Chondrocyte (in vitro differentiated cells): ENCODE measurements around the gene SUSD4. TPM values are rescaled to one million over a fixed set of nuclear protein-coding genes. Genes with fewer than 3 reads are reported as not detected.

Experiments
- DNase-seq: peaks from one replicate; pipeline ENCODE4 v3.0.0; 2021; ENCODE audit warnings: mixed read lengths, low spot score
- H3K27ac Mint-ChIP-seq: one replicate; pipeline ENCODE4 v1.8.0; 2021; ENCODE audit warnings: mild to moderate bottlenecking, moderate library complexity, mixed read lengths; ENCODE audit not compliant: unreplicated experiment
- H3K27me3 Mint-ChIP-seq: 2 replicates; pipeline ENCODE4 v1.8.0; 2021; ENCODE audit warnings: low read depth, mixed read lengths
- H3K36me3 Mint-ChIP-seq: 2 replicates; pipeline ENCODE4 v1.8.0; 2021; ENCODE audit warnings: low read depth, mixed read lengths
- H3K4me1 Mint-ChIP-seq: 2 replicates; pipeline ENCODE4 v1.8.0; 2021; ENCODE audit warnings: low read depth, mild to moderate bottlenecking, mixed read lengths
- H3K4me3 Mint-ChIP-seq: one replicate; pipeline ENCODE4 v1.8.0; 2021; ENCODE audit warnings: mild to moderate bottlenecking, moderate library complexity, mixed read lengths; ENCODE audit not compliant: unreplicated experiment
- H3K9me3 Mint-ChIP-seq: 2 replicates; pipeline ENCODE4 v1.8.0; 2021; ENCODE audit warnings: low read depth, mixed read lengths
- total RNA-seq: library from RNA; stranded (reverse); gene quantifications from 3 replicates; pipeline ENCODE4 v1.2.1, GENCODE V29; 2021
- TF ChIP-seq, protein P1 (sequence below): fragments of 200-600 bp; sonication (generic); IDR thresholded peaks from 2 replicates; pipeline ENCODE4 v1.5.0; 2021; ENCODE audit warnings: antibody characterized with exemption, mild to moderate bottlenecking, moderate library complexity

SUSD4 gene
- total RNA-seq, 1 donor from 2014 or later: 0.42 TPM

DNA sequence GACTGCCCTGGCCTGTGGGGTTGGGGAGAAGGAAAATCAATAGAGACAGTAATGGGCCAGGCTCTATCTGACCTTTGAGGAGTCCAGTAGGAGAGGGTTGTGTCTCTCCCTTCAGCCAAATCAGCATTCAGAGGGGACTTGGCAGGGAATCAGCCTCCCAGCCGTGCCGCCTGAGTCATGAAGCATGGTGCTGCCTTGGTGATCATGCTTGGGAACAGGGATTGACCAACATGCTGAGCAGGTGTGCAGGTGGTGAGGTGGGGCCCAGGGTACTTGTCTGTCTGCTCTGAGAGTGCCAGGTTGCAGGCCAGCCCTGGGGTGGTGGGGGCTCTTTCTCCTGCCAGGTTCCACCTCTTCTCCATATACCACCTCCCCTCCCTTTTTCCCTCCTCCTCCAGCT lies 162.0 kb downstream of the SUSD4 start:
- Mint-ChIP-seq H3K4me1 (no peaks in the 10 kb centered on the region), H3K27me3 (peaks cover 7% of the 10 kb centered on the region), H3K36me3 (no peaks in the 10 kb centered on the region), H3K9me3 (no peaks in the 10 kb centered on the region), H3K27ac (no peak overlapping the region), H3K4me3 (no peak overlapping the region)
- TF ChIP-seq, protein P1, sequence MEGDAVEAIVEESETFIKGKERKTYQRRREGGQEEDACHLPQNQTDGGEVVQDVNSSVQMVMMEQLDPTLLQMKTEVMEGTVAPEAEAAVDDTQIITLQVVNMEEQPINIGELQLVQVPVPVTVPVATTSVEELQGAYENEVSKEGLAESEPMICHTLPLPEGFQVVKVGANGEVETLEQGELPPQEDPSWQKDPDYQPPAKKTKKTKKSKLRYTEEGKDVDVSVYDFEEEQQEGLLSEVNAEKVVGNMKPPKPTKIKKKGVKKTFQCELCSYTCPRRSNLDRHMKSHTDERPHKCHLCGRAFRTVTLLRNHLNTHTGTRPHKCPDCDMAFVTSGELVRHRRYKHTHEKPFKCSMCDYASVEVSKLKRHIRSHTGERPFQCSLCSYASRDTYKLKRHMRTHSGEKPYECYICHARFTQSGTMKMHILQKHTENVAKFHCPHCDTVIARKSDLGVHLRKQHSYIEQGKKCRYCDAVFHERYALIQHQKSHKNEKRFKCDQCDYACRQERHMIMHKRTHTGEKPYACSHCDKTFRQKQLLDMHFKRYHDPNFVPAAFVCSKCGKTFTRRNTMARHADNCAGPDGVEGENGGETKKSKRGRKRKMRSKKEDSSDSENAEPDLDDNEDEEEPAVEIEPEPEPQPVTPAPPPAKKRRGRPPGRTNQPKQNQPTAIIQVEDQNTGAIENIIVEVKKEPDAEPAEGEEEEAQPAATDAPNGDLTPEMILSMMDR: no peak
- no peak for DNase-seq

DNA sequence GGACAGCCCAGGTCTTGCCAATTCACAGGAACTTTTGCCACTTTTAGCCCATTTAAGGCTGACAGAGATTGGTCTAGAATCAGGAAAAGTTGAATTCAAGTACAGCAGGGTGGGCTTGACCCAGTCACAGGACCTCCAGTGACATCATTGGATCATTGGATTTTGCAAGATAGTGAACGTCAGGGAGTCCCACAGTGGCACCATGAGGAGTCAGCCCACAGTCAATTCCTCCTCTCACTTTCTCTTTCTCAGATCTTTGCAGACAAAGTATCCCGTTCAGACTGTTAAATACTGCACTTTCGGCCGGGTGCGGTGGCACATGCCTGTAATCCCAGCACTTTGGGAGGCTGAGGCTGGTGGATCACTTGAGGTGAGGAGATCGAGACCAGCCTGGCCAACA lies 163.1 kb downstream of the SUSD4 start:
- H3K4me3 Mint-ChIP-seq: no peak overlapping the region
- DNase-seq: no peak
- no peaks in the 10 kb centered on the region for H3K9me3 Mint-ChIP-seq
- H3K4me1 Mint-ChIP-seq: no peaks in the 10 kb centered on the region
- TF ChIP-seq, protein P1: no peak
- no peak overlapping the region for H3K27ac Mint-ChIP-seq
- no peaks in the 10 kb centered on the region for H3K36me3 Mint-ChIP-seq
- H3K27me3 Mint-ChIP-seq: peaks cover 7% of the 10 kb centered on the region

DNA sequence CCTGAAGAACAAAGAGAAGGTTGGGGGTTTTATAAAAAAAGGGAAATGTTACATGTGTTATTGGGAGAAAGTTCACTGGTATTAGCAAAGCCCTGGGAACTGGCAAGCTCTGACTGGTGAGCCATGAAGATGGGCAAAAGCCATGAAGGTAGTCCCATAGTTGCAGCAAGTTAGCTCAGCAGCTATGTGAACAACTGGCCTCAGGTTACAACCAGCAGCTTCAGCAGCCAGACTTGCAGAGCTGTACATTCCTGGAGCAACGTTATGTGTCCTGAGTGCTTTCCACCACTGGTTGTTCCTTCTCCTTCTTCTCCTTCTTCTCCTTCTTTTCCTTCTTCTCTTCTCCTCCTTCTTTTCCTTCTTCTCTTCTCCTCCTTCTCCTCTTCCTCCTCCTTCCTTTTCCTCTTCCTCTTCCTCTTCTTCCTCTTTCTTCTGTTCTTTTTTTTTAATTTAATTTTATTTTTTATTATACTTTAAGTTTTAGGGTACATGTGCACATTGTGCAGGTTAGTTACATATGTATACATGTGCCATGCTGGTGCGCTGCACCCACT lies 164.8 kb downstream of the SUSD4 start:
- Mint-ChIP-seq H3K9me3 (no peaks in the 10 kb centered on the region), H3K4me1 (no peaks in the 10 kb centered on the region), H3K36me3 (no peaks in the 10 kb centered on the region), H3K4me3 (no peak overlapping the region), H3K27ac (no peak overlapping the region), H3K27me3 (peaks cover 7% of the 10 kb centered on the region)
- TF ChIP-seq, protein P1: no peak
- no peak for DNase-seq

DNA sequence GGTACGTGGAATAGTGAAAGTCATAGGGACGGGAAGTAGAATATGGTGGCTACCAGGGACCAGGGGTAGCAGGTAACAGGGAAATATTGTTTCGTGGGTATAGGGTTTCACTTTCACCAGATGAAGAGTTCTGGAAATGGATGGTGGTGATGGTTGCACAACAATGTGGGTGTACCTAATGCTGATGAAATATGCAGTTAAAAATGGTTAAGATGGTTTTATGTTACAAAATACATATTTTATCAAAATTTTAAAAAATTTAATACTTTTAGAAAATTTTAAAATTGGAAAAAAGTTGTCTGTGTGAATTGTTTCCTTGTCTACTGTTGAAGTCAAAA lies 165.4 kb downstream of the SUSD4 start:
- no peak overlapping the region for H3K4me3 Mint-ChIP-seq
- DNase-seq: no peak
- TF ChIP-seq, protein P1: no peak
- no peaks in the 10 kb centered on the region for H3K9me3 Mint-ChIP-seq
- peaks cover 7% of the 10 kb centered on the region for H3K27me3 Mint-ChIP-seq
- no peak overlapping the region for H3K27ac Mint-ChIP-seq
- no peaks in the 10 kb centered on the region for H3K4me1 Mint-ChIP-seq
- no peaks in the 10 kb centered on the region for H3K36me3 Mint-ChIP-seq

DNA sequence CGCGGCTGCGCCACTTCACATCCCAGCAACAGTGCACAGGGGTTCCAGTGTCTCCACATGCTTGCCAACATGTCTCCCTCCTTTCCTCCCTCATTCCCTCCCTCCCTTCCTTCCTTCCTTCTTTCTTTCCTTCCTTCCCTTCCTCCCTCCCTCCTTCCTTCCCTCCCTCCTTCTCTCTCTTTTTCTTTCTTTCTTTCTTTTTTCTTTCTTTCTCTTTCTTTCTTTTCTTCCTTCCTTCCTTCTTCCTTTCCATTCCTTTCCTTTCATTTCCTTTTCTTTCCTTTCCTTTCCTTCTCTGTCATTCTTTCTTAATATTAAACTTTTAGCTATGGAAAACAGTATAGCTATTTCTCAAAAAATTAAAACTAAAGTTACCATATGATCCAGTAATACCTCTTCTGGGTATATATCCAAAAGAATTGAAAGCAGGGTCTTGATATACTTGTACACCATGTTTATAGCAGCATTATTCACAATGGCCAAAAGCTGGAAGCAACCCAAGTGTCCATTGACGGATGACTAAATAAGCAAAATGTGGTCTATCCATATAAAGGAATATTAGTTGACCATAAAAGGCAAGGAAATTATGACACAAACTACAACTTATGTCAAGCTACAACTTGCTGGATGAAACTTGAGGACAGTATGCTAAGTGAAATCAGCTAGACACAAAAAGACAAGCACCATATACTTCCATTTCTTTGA lies 165.9 kb downstream of the SUSD4 start:
- H3K9me3 Mint-ChIP-seq: no peaks in the 10 kb centered on the region
- H3K4me3 Mint-ChIP-seq: no peak overlapping the region
- H3K27me3 Mint-ChIP-seq: peaks cover 7% of the 10 kb centered on the region
- no peaks in the 10 kb centered on the region for H3K4me1 Mint-ChIP-seq
- no peak for DNase-seq
- no peak overlapping the region for H3K27ac Mint-ChIP-seq
- TF ChIP-seq, protein P1: no peak
- H3K36me3 Mint-ChIP-seq: no peaks in the 10 kb centered on the region
